GM18505 (cell line): Measurements from ENCODE around the gene RAPGEF2.

Source experiments
- ATAC-seq: cut with Tn5 transposase; IDR thresholded peaks from one replicate; pipeline ENCODE4 v1.9.1; 2021; ENCODE audit not compliant: unreplicated experiment
- POLR2A ChIP-seq: IDR thresholded peaks from 4 replicates; pipeline ENCODE4 v1.6.1; 2011; ENCODE audit warnings: borderline replicate concordance; ENCODE audit not compliant: insufficient read depth, insufficient read length; ENCODE audit errors: extremely low read depth

The RAPGEF2 gene

DNA sequence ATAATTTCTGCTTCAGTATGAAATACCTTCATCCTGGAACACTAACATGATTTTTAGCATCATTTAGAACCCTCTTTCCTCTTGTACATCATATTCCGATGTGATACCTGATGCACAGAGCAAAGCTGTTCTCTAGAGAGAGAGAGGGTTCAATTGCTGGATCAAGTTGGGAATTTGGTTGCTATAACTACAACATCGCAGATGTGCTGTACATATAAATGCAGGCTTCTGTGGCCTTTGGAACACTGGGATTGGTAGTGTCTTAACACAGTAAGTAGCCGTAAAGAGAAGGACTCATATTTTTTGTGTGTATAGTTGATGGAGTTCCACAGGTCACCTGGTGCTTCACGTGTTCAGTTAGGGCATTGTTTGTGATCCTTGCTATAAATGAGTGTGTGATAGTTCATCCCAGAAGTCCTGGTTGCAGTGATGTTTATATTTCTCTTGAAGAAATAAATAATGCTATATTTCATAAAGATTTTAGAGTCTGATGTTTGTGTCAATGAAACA lies 119.2 kb downstream of the RAPGEF2 start:
- ATAC-seq: no peak
- no peak for TF ChIP-seq POLR2A

DNA sequence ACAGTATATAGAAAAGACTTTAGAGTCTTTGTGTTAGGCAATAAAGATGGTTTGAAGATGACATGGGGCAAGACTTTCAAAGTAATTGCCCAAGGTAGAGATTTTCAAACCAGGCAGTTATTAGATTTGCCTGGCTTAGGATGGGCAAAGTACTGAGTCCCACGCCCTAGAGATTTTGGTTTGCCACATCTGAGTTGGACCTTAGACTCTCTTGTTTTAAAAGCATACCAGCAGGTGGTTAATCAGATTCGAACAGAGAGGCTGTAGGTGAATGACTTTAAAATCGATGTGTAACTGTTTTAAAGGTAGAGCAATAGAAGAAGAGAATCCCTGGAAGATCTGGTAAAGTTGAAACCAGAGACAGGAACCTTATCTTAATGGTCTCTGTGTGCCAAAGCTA lies 121.5 kb downstream of the RAPGEF2 start:
- no peak for TF ChIP-seq POLR2A

DNA sequence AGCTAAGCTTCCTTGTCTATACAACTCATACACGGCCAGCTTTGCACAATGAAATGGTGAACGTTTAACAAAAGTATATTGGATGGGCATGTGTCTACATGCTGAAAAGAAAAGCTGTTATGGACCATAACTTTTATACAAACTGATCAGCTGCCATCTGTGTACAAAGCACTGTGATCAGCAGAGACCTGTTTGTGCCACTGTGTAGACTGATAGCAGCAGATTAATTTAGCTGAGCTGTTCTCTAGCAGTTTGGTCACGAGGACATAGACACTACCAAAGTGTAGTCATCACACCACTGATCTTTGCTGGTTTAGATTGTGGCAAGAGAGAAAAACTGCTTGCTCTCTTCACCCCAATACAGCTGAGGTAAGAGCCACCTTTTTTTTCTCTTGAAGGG lies 124.5 kb downstream of the RAPGEF2 start:
- no peak for TF ChIP-seq POLR2A
- ATAC-seq: no peak

More for the DNA sequence above, 121.5 kb downstream of the RAPGEF2 start:
- no peak for ATAC-seq

DNA sequence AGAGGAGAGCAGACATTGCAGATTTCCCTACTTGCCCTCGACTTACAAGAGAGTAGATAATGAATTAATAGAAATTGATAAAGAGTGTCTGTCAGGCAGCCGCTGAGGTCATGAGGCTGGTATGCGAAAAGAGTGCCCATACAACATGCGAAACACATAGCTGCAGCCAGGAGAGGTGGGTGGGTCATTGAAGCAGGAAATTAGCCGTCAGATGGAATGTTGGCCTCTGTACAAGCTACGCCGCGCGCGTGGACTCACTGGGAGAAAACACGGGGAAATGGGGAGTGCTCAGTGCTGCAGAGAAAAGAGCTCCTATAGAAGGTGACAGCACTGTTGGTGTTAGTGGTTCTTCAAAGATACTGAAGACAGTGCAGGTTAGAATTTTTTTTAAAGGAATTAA lies 125.1 kb downstream of the RAPGEF2 start:
- no peak for TF ChIP-seq POLR2A
- no peak for ATAC-seq

DNA sequence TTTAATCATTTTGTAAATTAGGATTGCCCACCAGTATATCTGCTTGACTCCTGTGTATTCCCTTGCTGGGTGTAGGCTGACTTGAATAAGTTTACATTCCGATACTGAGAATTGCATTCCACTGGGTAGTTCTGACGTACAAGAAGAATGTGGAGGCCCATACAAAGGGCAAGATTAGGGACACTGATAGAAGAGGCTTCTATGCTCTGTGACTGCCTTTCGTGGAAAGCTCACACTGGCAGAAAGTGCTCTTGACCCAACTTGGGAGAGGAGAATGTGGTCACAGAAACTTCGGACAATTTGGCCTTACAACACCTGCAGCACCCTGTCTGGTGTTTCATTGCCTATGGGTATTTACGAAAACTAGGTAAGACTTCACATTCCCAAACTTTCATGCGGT lies 126.3 kb downstream of the RAPGEF2 start:
- ATAC-seq: no peak
- TF ChIP-seq POLR2A: no peak

DNA sequence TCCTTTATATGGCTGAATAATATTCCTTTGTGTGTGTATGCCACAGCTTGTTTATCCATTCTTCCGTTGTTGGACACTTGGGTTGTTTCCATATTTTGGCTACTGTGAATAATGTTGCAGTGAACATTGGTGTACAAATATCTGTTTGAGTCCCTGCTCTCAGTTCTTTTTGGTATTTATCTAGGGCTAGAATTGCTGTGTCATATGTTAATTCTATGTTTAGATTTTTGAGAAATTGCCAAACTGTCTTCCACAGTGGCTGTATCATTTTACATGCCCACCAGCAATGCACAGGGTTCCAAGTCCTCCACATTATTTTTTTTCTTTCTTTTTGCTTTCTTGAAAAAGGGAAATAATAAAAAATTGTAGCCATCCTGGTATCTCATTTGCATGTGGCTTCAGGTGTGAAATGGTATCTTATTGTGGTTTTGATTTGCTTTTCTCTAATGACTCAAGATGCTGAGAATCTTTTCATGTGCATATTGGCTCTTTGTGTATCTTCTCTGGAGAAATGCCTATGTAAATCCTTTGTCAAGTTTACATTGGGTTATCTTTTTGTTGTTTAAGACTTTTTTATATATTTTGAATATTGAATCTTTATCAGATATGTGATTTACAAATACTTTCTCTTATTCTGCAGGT lies 129.7 kb downstream of the RAPGEF2 start:
- no peak for ATAC-seq
- no peak for TF ChIP-seq POLR2A

DNA sequence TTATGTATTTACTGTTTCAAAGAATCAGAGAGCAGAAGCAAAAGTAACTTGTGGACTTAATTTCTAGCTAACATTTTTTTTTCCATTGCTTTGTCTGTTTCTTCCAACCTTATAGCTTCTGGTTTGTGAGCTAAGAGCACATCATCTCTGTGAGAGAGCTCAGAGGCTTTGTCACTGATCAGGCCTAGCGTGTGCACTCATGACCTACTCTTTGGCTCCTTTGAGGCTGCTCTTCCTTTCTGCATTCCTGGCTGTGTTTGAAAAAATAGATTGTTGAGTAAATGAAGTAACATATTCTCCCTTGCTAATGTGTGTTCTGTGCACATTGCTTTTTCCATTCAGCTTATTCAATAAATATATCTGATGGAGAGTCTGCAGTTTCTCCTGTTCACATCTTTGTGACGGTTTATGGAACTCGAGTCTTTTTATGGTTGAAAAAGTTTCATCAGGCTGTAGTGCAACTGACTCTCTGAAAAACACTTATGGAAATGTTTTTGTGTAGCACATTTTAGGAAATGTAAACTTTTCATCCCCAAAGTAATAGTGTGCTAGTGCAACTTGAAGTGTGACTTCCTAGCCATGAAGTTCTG lies 133.0 kb downstream of the RAPGEF2 start:
- no peak for TF ChIP-seq POLR2A

DNA sequence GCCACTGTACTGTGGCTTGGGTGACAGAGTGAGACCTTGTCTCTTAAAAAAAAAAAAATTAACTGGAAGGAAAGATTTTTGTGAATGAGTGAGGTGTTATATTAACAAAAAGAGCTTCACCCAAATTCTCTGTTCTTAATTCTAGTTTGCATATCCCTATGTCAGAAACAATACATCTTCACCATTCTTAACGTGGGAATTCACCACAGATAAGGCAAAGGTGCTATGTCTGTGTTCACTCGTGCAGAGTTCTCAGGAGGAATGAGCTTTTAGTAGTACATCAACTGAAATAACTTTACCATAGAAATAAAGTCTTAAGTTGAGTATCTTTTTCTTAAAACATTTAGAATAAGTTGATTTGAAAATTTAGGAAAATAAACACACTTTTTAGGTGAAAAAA lies 135.1 kb downstream of the RAPGEF2 start:
- no peak for ATAC-seq
- no peak for TF ChIP-seq POLR2A

More for the DNA sequence above, 133.0 kb downstream of the RAPGEF2 start:
- ATAC-seq: no peak

DNA sequence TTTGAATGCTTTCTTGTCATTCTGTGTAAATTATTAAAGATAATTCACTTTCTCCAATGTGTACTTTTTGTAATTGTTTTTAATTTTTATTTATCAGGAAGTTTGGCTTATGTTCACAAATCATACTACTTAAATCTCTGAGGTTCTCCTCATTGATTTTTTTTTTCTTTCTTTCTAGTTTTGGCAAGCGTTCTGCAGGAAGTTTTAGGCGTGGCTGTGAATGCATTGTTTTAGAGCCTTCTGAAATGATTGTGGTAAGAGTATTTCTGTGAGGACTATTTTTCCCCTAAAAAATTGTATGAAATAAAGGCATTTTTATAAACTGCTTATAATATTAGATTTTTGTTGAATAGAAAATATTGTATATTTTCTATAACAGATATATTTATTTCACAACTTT lies 135.8 kb downstream of the RAPGEF2 start:
- no peak for ATAC-seq
- no peak for TF ChIP-seq POLR2A

DNA sequence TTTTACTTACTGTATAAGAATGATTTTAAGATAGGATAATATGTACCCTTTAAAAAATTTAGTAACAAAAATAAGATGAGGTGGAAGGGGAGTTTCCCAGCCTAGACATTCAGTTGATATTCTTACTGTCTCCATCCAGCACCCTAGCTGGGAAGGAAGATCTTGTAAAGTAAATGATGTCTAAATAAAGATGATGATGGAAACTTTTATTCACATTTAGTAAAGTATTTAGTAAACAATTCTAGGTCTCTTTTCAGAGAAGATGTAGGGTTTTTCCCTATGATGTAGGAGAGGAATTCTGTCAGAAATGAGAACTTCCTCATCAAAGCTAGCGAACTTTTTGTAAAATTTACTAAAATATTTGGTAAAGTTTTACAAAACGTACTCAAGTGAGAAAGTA lies 136.8 kb downstream of the RAPGEF2 start:
- no peak for TF ChIP-seq POLR2A

DNA sequence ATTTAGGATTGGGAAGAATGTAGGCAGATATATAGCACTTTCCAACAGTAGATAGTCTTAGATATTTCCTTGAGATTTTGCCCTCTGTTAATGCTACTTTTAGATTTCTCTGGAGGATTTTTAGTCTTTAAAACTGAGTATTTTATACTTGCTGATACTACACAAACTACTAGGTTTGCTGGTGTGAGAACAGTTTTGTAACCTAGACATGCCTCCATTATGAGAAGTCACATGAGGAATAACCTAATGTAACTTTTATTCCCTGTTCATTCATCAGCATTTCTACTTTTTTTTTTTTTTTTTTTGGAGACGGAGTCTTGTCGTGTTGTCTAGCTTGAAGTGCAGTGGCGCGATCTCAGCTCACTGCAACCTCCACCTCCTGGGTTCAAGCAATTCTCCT lies 137.2 kb downstream of the RAPGEF2 start:
- no peak for ATAC-seq
- TF ChIP-seq POLR2A: no peak

More for the DNA sequence above, 136.8 kb downstream of the RAPGEF2 start:
- ATAC-seq: no peak

DNA sequence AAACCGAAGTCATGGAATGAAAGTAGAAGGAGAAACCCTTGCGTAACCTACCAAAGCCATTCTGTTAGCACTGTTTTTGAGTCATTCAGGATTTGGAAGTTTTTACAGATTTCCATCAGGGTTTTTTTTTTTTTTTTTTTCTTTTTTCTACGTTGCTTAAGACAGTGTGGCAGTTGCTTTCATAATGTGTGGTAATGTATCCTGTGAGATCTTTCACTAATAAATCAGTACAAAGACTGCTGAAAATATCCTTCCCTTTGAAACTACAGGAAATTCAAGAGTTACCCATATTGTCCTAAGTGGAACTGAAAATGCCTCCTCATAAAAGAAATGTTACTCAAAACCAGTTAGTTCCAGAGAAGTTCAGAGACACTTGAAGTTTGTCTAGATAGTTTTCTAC lies 137.8 kb downstream of the RAPGEF2 start:
- ATAC-seq: no peak

DNA sequence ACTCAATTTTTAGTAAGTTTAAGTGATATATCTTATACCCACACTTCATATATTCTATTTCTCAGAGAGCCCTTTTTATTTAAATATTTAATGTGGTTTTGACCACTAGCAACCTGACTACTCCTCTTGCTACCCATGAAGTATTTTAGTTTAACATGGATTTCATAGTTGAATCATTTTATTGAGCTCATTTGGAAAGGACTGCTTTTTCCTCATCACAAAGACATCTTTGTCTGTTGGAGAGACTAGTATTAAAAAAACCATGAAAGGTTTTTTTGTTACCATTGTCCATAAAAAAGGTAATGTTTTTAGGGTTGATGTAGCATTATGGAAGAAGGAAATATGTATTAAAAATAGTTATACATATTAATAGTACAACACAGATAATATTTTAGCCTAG lies 139.5 kb downstream of the RAPGEF2 start:
- no peak for TF ChIP-seq POLR2A
- no peak for ATAC-seq

More for the DNA sequence above, 137.8 kb downstream of the RAPGEF2 start:
- no peak for TF ChIP-seq POLR2A
